H1 (cell line): Measurements from ENCODE around the gene MMP11. TPM values are rescaled to one million over a fixed set of nuclear protein-coding genes. Genes with fewer than 3 reads are reported as not detected.

Experiments used
- CBX8 ChIP-seq: fragments of 300-800, 300-1000 bp; sonication (generic); IDR thresholded peaks from 2 replicates; pipeline ENCODE4 v1.7.1; 2016; ENCODE audit warnings: low read depth, low read length, borderline replicate concordance
- EGR1 ChIP-seq: IDR thresholded peaks from 2 replicates; pipeline ENCODE4 v1.6.1; 2011; ENCODE audit warnings: low read depth, low read length, borderline replicate concordance
- EP300 ChIP-seq, 2 experiments: IDR thresholded peaks; 1 replicate in 1 of 2; 2 replicates in 1 of 2; pipeline ENCODE4 v1.6.1; 2011 to 2012; ENCODE audit warnings: low read depth in 2 of 2, low read length in 2 of 2, mild to moderate bottlenecking in 2 of 2, borderline replicate concordance in 1 of 2, inconsistent platforms in 1 of 2, moderate library complexity in 1 of 2
- GTF2F1 ChIP-seq: IDR thresholded peaks from 2 replicates; pipeline ENCODE4 v1.6.1; 2012; ENCODE audit warnings: low read depth, low read length, improper control_type of control experiment, borderline replicate concordance
- MAFK ChIP-seq: IDR thresholded peaks from 2 replicates; pipeline ENCODE4 v1.6.1; 2012; ENCODE audit warnings: low read depth, mild to moderate bottlenecking, improper control_type of control experiment, low read length
- SP1 ChIP-seq: IDR thresholded peaks from 2 replicates; pipeline ENCODE4 v1.6.1; 2011; ENCODE audit warnings: low read depth, low read length
- TBP ChIP-seq: IDR thresholded peaks from 2 replicates; pipeline ENCODE4 v1.6.1; 2011; ENCODE audit warnings: low read depth, low read length, improper control_type of control experiment
- YY1 ChIP-seq: IDR thresholded peaks from 2 replicates; pipeline ENCODE4 v1.6.1; 2011; ENCODE audit warnings: low read depth, mild to moderate bottlenecking, low read length
- polyA plus RNA-seq, 7 experiments: library from polyadenylated mRNA; depleted of rRNA in 3 of 7; stranded (reverse) in 5 of 7; unstranded in 2 of 7; fragments of >200 nt in 5 of 7; fragments of 200-250 nt in 2 of 7; gene quantifications; 1 replicate in 5 of 7; 2 replicates in 1 of 7; 4 replicates in 1 of 7; pipeline versions ENCODE4 v1.2.1 to v1.2.3, GENCODE V29; 2011 to 2013; ENCODE audit warnings: missing spikeins in 2 of 7, mixed read lengths in 2 of 7
- total RNA-seq: library from RNA; stranded (reverse); fragmentation: NEBNext Ultra II Directional; extraction: Animal tissue kit (Norgen Biotek cat#: 25700); gene quantifications from 2 replicates; pipeline ENCODE4 v1.2.1, GENCODE V29; 2021
- TF ChIP-seq, protein P1 (sequence below), 3 experiments: IDR thresholded peaks; 1 replicate in 2 of 3; 2 replicates in 1 of 3; pipeline versions ENCODE4 v1.5.1 to v1.6.1; 2011; ENCODE audit warnings: low read length in 3 of 3, mild to moderate bottlenecking in 3 of 3, inconsistent platforms in 2 of 3, low read depth in 1 of 3, moderate library complexity in 1 of 3; ENCODE audit not compliant: insufficient read depth in 1 of 3; ENCODE audit errors: control extremely low read depth in 1 of 3

Gene MMP11
- total and polyA plus RNA-seq, 2 of the 8 experiments (the other 6 are each of a cell fraction or from before 2014, with no cell fraction given), result 10.2 to 18.3 TPM

DNA sequence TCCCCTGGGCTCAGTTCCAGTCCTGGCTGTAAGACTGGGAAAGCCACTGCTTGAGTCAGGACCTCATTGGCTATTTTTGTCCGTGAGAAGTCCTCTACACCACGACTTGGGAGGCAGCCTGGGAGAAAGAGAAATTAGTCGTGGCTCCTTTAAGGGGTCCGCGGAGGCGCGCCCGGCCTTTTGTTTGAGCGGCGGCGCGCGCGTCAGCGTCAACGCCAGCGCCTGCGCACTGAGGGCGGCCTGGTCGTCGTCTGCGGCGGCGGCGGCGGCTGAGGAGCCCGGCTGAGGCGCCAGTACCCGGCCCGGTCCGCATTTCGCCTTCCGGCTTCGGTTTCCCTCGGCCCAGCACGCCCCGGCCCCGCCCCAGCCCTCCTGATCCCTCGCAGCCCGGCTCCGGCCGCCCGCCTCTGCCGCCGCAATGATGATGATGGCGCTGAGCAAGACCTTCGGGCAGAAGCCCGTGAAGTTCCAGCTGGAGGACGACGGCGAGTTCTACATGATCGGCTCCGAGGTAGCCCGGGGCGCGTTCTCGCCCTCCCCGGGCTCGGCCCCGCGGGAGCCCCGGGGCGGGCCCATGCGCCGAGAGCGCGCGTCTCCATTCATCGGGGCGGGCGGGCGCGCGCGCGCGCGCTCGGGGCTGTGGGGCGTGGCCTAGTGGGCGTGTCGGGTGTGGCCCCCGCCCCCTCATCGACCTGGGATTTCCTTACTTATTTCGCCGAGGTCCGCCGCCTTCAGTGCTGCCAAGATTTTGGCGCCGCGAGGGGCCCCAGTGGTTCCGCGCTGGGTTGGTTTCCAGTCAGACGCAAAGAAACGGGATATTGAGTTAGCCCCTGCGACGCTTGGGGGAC lies 14.3 kb downstream of the MMP11 start, which contains the start of gene SMARCB1 (continued):
- TF ChIP-seq EP300 (IDR thresholded peaks at IDR 0.05; ENCODE audit: borderline replicate concordance in 1 of 2, low read depth in 2 of 2, low read length in 2 of 2) (no peak), CBX8 (no peak), TBP (peak; percentile 93), MAFK (no peak), SP1 (peak; percentile 56; the same call in 1 of the 2 replicates), EGR1 (peak; percentile 52; the same call in 1 of the 2 replicates), YY1 (no peak), GTF2F1 (no peak)
- TF ChIP-seq, protein P1, sequence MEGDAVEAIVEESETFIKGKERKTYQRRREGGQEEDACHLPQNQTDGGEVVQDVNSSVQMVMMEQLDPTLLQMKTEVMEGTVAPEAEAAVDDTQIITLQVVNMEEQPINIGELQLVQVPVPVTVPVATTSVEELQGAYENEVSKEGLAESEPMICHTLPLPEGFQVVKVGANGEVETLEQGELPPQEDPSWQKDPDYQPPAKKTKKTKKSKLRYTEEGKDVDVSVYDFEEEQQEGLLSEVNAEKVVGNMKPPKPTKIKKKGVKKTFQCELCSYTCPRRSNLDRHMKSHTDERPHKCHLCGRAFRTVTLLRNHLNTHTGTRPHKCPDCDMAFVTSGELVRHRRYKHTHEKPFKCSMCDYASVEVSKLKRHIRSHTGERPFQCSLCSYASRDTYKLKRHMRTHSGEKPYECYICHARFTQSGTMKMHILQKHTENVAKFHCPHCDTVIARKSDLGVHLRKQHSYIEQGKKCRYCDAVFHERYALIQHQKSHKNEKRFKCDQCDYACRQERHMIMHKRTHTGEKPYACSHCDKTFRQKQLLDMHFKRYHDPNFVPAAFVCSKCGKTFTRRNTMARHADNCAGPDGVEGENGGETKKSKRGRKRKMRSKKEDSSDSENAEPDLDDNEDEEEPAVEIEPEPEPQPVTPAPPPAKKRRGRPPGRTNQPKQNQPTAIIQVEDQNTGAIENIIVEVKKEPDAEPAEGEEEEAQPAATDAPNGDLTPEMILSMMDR (IDR thresholded peaks at IDR 0.05; ENCODE audit: control extremely low read depth in 1 of 3, insufficient read depth in 1 of 3, low read depth in 1 of 3, low read length in 3 of 3), result no peak
